HCT116 (cell line): Measurements from ENCODE around the gene INTS4. TPM values are rescaled to one million over a fixed set of nuclear protein-coding genes. Genes with fewer than 3 reads are reported as not detected.

Experiments
- ATAC-seq: fragments of 200-7000 bp; cut with Tn5 transposase; 2 replicates; pipeline ENCODE4 v1.9.1; 2020; ENCODE audit warnings: mild to moderate bottlenecking, moderate library complexity
- BruUV-seq: library from RNA; stranded (reverse); fragments of 400-500 nt; replicated peaks from 2 replicates; lab custom pipeline; 2021; lab: Mats Ljungman, UMichigan
- CTCF ChIA-PET: fragments of 300-600 bp; sonication (Branson Sonifier 250); formaldehyde crosslinking; loops from one replicate; lab custom pipeline; 2021; ENCODE audit warnings: antibody characterized with exemption; lab: Charles Lee
- POLR2A ChIA-PET: fragments of 300-600, 350-600 bp; sonication (Branson Sonifier 250); formaldehyde crosslinking; loops from one replicate; lab custom pipeline; 2021; ENCODE audit warnings: antibody characterized with exemption; lab: Charles Lee
- RAD21 ChIA-PET, 2 experiments: fragments of 300-600 bp; sonication (Branson Sonifier 250); formaldehyde crosslinking; loops; one replicate each; lab custom pipeline; 2023; ENCODE audit warnings: low total read pairs in 2 of 2; ENCODE audit not compliant: uncharacterized antibody in 2 of 2, unreplicated experiment in 2 of 2, low non-redundant PET in 1 of 2; lab: Charles Lee
- DNase-seq: peaks from one replicate; pipeline ENCODE4 v3.0.0-alpha.2; 2010; ENCODE audit warnings: low read depth, low spot score
- H2AFZ ChIP-seq: fragments of 200-600 bp; shearing (Covaris generic), sonication (generic); 2 replicates; pipeline ENCODE4 v1.6.1; 2017; ENCODE audit warnings: low read depth, mixed run types, mixed read lengths, antibody characterized with exemption, low read length; ENCODE audit not compliant: poor library complexity, severe bottlenecking
- H3K27ac ChIP-seq: 2 replicates; pipeline ENCODE4 v1.5.1; 2012; ENCODE audit warnings: low read depth, low read length
- H3K27me3 ChIP-seq: fragments of 200-600 bp; sonication (generic); 2 replicates; pipeline ENCODE4 v1.6.1; 2016; ENCODE audit warnings: mixed run types, low read length, mixed read lengths; ENCODE audit not compliant: insufficient read depth
- H3K36me3 ChIP-seq, 2 experiments: fragments of 200-500 bp in 1 of 2; fragments of 200-600 bp in 1 of 2; sonication (Bioruptor generic) in 1 of 2; sonication (generic) in 1 of 2; 2 replicates each; pipeline versions ENCODE4 v1.5.1 to v1.6.1; 2014 to 2016; ENCODE audit warnings: low read length in 2 of 2, inconsistent platforms in 1 of 2, mixed read lengths in 1 of 2, mixed run types in 1 of 2; ENCODE audit not compliant: insufficient read depth in 2 of 2, control insufficient read depth in 1 of 2
- H3K4me1 ChIP-seq, 2 experiments: fragments of 200-600 bp in 1 of 2; sonication (generic) in 1 of 2; 2 replicates each; pipeline versions ENCODE4 v1.5.1 to v1.6.1; 2012 to 2017; ENCODE audit warnings: low read length in 2 of 2, inconsistent platforms in 1 of 2, mild to moderate bottlenecking in 1 of 2, mixed read lengths in 1 of 2, mixed run types in 1 of 2, moderate library complexity in 1 of 2; ENCODE audit not compliant: insufficient read depth in 2 of 2, control insufficient read depth in 1 of 2
- H3K4me2 ChIP-seq: fragments of 200-600 bp; sonication (generic); 2 replicates; pipeline ENCODE4 v1.6.1; 2017; ENCODE audit warnings: mixed run types, low read length, mixed read lengths
- H3K4me3 ChIP-seq, 2 experiments: fragments of 200-600 bp in 1 of 2; sonication (generic) in 1 of 2; replicated peaks in 1 of 2; 2 replicates each; pipeline ENCODE4 v1.5.1; 2011 to 2016; ENCODE audit warnings: low read length in 2 of 2, control low read depth in 1 of 2, low read depth in 1 of 2, mild to moderate bottlenecking in 1 of 2, mixed read lengths in 1 of 2, mixed run types in 1 of 2
- H3K79me2 ChIP-seq: fragments of 200-600 bp; sonication (generic); 2 replicates; pipeline ENCODE4 v1.6.1; 2017; ENCODE audit warnings: mild to moderate bottlenecking, mixed run types, low read length, moderate library complexity, mixed read lengths; ENCODE audit not compliant: insufficient read depth
- H3K9ac ChIP-seq: fragments of 200-600 bp; sonication (generic); 2 replicates; pipeline ENCODE4 v1.6.1; 2016; ENCODE audit warnings: low read length, mixed read lengths
- H3K9me2 ChIP-seq: fragments of 200-600 bp; sonication (generic), shearing (Covaris generic); 2 replicates; pipeline ENCODE4 v1.6.1; 2017; ENCODE audit warnings: mixed run types, mild to moderate bottlenecking, moderate library complexity; ENCODE audit not compliant: insufficient read depth
- H3K9me3 ChIP-seq, 2 experiments: fragments of 200-500 bp in 1 of 2; fragments of 200-600 bp in 1 of 2; sonication (Bioruptor generic) in 1 of 2; sonication (generic) in 1 of 2; 2 replicates each; pipeline ENCODE4 v1.6.1; 2014 to 2017; ENCODE audit warnings: low read length in 2 of 2, mixed read lengths in 2 of 2, inconsistent platforms in 1 of 2, low read depth in 1 of 2, mild to moderate bottlenecking in 1 of 2, mixed run types in 1 of 2, moderate library complexity in 1 of 2; ENCODE audit not compliant: control insufficient read depth in 1 of 2, insufficient read depth in 1 of 2
- H4K20me1 ChIP-seq: fragments of 200-600 bp; sonication (generic), shearing (Covaris generic); 2 replicates; pipeline ENCODE4 v1.6.1; 2017; ENCODE audit warnings: mixed run types, mild to moderate bottlenecking, moderate library complexity; ENCODE audit not compliant: insufficient read depth
- EZH2 ChIP-seq: fragments of 200-600 bp; sonication (generic); IDR thresholded peaks from 2 replicates; pipeline ENCODE4 v1.6.1; 2017; ENCODE audit warnings: antibody characterized with exemption, mixed run types
- SP1 ChIP-seq: IDR thresholded peaks from 2 replicates; pipeline ENCODE4 v1.6.1; 2012; ENCODE audit warnings: low read depth
- SRF ChIP-seq: IDR thresholded peaks from 2 replicates; pipeline ENCODE4 v1.6.1; 2012; ENCODE audit warnings: low read depth
- intact Hi-C: fragments of 100-400 bp; cut with micrococcal nuclease; formaldehyde crosslinking; loops from 2 replicates; pipeline ENCODE4 v1.10.0; 2022
- total RNA-seq: library from RNA; stranded (reverse); gene quantifications from one replicate; pipeline ENCODE4 v1.2.1, GENCODE V29; 2021; ENCODE audit not compliant: unreplicated experiment
- TF ChIP-seq, protein P1 (sequence below): IDR thresholded peaks from 2 replicates; pipeline ENCODE4 v1.6.1; 2011; ENCODE audit warnings: mild to moderate bottlenecking, low read length, moderate library complexity; ENCODE audit not compliant: insufficient replicate concordance; ENCODE audit errors: extremely low read depth
- TF ChIP-seq, protein P2 (sequence below), 3 experiments: fragments of 200-600 bp in 1 of 3; sonication (generic) in 1 of 3; IDR thresholded peaks in 2 of 3; conservative IDR thresholded peaks in 1 of 3; 2 replicates each; pipeline ENCODE4 v1.5.1; 2012 to 2017; ENCODE audit warnings: low read depth in 2 of 3, low read length in 2 of 3, antibody characterized with exemption in 1 of 3, borderline replicate concordance in 1 of 3, control low read depth in 1 of 3, mild to moderate bottlenecking in 1 of 3, mixed read lengths in 1 of 3, mixed run types in 1 of 3, moderate library complexity in 1 of 3; ENCODE audit not compliant: insufficient read depth in 1 of 3
- TF ChIP-seq, protein P3 (sequence below): IDR thresholded peaks from 2 replicates; pipeline ENCODE4 v1.6.1; 2012

INTS4 gene
- total RNA-seq, 1 experiment from 2014 or later: 41.0 TPM

DNA sequence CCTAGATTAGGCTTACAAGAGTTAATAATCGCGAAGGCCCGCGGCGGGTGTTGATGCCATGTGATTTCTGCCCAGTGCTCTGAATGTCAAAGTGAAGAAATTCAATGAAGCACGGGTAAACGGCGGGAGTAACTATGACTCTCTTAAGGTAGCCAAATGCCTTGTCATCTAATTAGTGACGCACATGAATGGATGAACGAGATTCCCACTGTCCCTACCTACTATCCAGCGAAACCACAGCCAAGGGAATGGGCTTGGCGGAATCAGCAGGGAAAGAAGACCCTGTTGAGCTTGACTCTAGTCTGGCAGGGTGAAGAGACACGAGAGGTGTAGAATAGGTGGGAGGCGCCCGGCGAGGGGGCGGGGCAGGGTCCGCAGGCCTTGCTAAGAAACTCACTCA is 108.1 kb downstream of the INTS4 start:
- RAD21 ChIA-PET: no interaction called here
- Histone ChIP-seq H3K36me3 (no peaks in the 10 kb centered on the region; a peak in 1 of 4 replicates), H3K4me3 (no peak overlapping the region), H3K9me3 (no peaks in the 10 kb centered on the region), H3K9ac (no peak overlapping the region), H4K20me1 (no peaks in the 10 kb centered on the region), H3K79me2 (no peaks in the 10 kb centered on the region), H3K27ac (no peak overlapping the region), H3K4me2 (no peak overlapping the region), H3K27me3 (no peaks in the 10 kb centered on the region), H3K4me1 (no peaks in the 10 kb centered on the region), H2AFZ (no peak overlapping the region), H3K9me2 (no peaks in the 10 kb centered on the region)
- DNase-seq: no peak
- POLR2A ChIA-PET: no interaction called here
- CTCF ChIA-PET: no interaction called here
- ATAC-seq: no peak
- intact Hi-C loops: no loop called here
- TF ChIP-seq SRF (no peak), EZH2 (no peak), SP1 (no peak)
- TF ChIP-seq, protein P1, sequence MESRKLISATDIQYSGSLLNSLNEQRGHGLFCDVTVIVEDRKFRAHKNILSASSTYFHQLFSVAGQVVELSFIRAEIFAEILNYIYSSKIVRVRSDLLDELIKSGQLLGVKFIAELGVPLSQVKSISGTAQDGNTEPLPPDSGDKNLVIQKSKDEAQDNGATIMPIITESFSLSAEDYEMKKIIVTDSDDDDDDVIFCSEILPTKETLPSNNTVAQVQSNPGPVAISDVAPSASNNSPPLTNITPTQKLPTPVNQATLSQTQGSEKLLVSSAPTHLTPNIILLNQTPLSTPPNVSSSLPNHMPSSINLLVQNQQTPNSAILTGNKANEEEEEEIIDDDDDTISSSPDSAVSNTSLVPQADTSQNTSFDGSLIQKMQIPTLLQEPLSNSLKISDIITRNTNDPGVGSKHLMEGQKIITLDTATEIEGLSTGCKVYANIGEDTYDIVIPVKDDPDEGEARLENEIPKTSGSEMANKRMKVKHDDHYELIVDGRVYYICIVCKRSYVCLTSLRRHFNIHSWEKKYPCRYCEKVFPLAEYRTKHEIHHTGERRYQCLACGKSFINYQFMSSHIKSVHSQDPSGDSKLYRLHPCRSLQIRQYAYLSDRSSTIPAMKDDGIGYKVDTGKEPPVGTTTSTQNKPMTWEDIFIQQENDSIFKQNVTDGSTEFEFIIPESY: no peak
- TF ChIP-seq, protein P2, sequence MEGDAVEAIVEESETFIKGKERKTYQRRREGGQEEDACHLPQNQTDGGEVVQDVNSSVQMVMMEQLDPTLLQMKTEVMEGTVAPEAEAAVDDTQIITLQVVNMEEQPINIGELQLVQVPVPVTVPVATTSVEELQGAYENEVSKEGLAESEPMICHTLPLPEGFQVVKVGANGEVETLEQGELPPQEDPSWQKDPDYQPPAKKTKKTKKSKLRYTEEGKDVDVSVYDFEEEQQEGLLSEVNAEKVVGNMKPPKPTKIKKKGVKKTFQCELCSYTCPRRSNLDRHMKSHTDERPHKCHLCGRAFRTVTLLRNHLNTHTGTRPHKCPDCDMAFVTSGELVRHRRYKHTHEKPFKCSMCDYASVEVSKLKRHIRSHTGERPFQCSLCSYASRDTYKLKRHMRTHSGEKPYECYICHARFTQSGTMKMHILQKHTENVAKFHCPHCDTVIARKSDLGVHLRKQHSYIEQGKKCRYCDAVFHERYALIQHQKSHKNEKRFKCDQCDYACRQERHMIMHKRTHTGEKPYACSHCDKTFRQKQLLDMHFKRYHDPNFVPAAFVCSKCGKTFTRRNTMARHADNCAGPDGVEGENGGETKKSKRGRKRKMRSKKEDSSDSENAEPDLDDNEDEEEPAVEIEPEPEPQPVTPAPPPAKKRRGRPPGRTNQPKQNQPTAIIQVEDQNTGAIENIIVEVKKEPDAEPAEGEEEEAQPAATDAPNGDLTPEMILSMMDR (IDR thresholded peaks at IDR 0.05 in 2 of 3, conservative IDR thresholded peaks at IDR 0.05 in 1 of 3; ENCODE audit: borderline replicate concordance in 1 of 3, insufficient read depth in 1 of 3, low read depth in 2 of 3, low read length in 2 of 3): no peak
- TF ChIP-seq, protein P3, sequence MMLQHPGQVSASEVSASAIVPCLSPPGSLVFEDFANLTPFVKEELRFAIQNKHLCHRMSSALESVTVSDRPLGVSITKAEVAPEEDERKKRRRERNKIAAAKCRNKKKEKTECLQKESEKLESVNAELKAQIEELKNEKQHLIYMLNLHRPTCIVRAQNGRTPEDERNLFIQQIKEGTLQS: no peak
- BruUV-seq: no TSS peak
